Karpas-422 (cell line): ENCODE data around the gene INTS15. TPM values are rescaled to one million over a fixed set of nuclear protein-coding genes. Genes with fewer than 3 reads are reported as not detected.
A peak's percentile ranks its signal among the peaks of the same experiment; 100 is the strongest.

Experiments used
- DNase-seq: peaks from one replicate; pipeline ENCODE4 v3.0.0-alpha.2; 2015
- H2AFZ ChIP-seq: fragments of 200-600 bp; sonication (generic); 2 replicates; pipeline ENCODE4 v1.6.1; 2014; ENCODE audit warnings: antibody characterized with exemption, low read length, mixed read lengths
- H3K27ac ChIP-seq: fragments of 200-600 bp; sonication (generic); 2 replicates; pipeline ENCODE4 v1.5.1; 2014; ENCODE audit warnings: mild to moderate bottlenecking, low read length, moderate library complexity
- H3K27me3 ChIP-seq: fragments of 200-600 bp; sonication (generic); 2 replicates; pipeline ENCODE4 v1.6.1; 2014; ENCODE audit warnings: low read length, mixed read lengths
- H3K36me3 ChIP-seq: fragments of 200-600 bp; sonication (generic); 2 replicates; pipeline ENCODE4 v1.6.1; 2014; ENCODE audit warnings: low read length, mixed read lengths; ENCODE audit not compliant: insufficient read depth
- H3K4me1 ChIP-seq: fragments of 200-600 bp; sonication (generic); 2 replicates; pipeline ENCODE4 v1.6.1; 2014; ENCODE audit warnings: mild to moderate bottlenecking, low read length, mixed read lengths
- H3K4me2 ChIP-seq: fragments of 200-600 bp; sonication (generic); 2 replicates; pipeline ENCODE4 v1.6.1; 2014; ENCODE audit warnings: low read length, low read depth, mild to moderate bottlenecking; ENCODE audit not compliant: poor library complexity, severe bottlenecking
- H3K4me3 ChIP-seq: fragments of 200-600 bp; sonication (generic); 2 replicates; pipeline ENCODE4 v1.5.1; 2014; ENCODE audit warnings: mild to moderate bottlenecking, antibody characterized with exemption, low read length, mixed read lengths
- H3K79me2 ChIP-seq: fragments of 200-600 bp; sonication (generic); 2 replicates; pipeline ENCODE4 v1.6.1; 2014; ENCODE audit warnings: mild to moderate bottlenecking, low read length, mixed read lengths
- H3K9ac ChIP-seq: fragments of 200-600 bp; sonication (generic); 2 replicates; pipeline ENCODE4 v1.6.0; 2014; ENCODE audit warnings: low read length
- H3K9me2 ChIP-seq: fragments of 200-600 bp; sonication (generic), shearing (Covaris generic); replicated peaks from 2 replicates; pipeline ENCODE4 v1.6.0; 2014; ENCODE audit warnings: mild to moderate bottlenecking, low read length, moderate library complexity; ENCODE audit not compliant: insufficient read depth
- H3K9me3 ChIP-seq: fragments of 300-700, 200-600 bp; sonication (generic); 2 replicates; pipeline ENCODE4 v1.6.1; 2014; ENCODE audit warnings: low read length, mixed read lengths
- H4K20me1 ChIP-seq: fragments of 200-600 bp; sonication (generic); 2 replicates; pipeline ENCODE4 v1.6.1; 2014; ENCODE audit warnings: mild to moderate bottlenecking, antibody characterized with exemption, low read length, low read depth; ENCODE audit not compliant: insufficient read depth
- total RNA-seq: library from RNA; depleted of rRNA; stranded (reverse); fragments of >200 nt; shearing (Covaris generic); gene quantifications from 2 replicates; pipeline ENCODE4 v1.2.3, GENCODE V29; 2014; ENCODE audit warnings: low replicate concordance

Gene INTS15
- total RNA-seq, 1 experiment from 2014 or later, result 14.0 TPM

- Histone ChIP-seq H3K27ac (no peak overlapping the region), H3K9me3 (no peaks in the 10 kb centered on the region), H3K4me2 (no peak overlapping the region)
These were observed 35.0 kb upstream of the INTS15 start for GRCh38 chr7:6554848-6555247.

GRCh38 chr7:6556196-6556595 lies 33.6 kb upstream of the INTS15 start:
- H3K9me3 ChIP-seq, result no peaks in the 10 kb centered on the region
- no peak overlapping the region for H3K4me2 ChIP-seq
- H3K27me3 ChIP-seq, result no peaks in the 10 kb centered on the region
- no peaks in the 10 kb centered on the region for H3K4me1 ChIP-seq
- peak; percentile 52 for DNase-seq
- no peak overlapping the region for H2AFZ ChIP-seq
- H3K4me3 ChIP-seq, result no peak overlapping the region
- H3K36me3 ChIP-seq, result no peaks in the 10 kb centered on the region
- no peaks in the 10 kb centered on the region for H4K20me1 ChIP-seq
- no peak overlapping the region for H3K27ac ChIP-seq
- no peak overlapping the region for H3K9ac ChIP-seq
- no peaks in the 10 kb centered on the region for H3K9me2 ChIP-seq
- no peaks in the 10 kb centered on the region for H3K79me2 ChIP-seq

More at GRCh38 chr7:6554848-6555247, 35.0 kb upstream of the INTS15 start:
- Histone ChIP-seq H3K9ac (no peak overlapping the region), H3K4me3 (no peak overlapping the region), H3K79me2 (no peaks in the 10 kb centered on the region), H4K20me1 (no peaks in the 10 kb centered on the region), H2AFZ (no peak overlapping the region), H3K4me1 (no peaks in the 10 kb centered on the region), H3K27me3 (no peaks in the 10 kb centered on the region), H3K36me3 (no peaks in the 10 kb centered on the region), H3K9me2 (no peaks in the 10 kb centered on the region)
- no peak for DNase-seq

GRCh38 chr7:6558837-6559236 lies 31.0 kb upstream of the INTS15 start:
- Histone ChIP-seq H3K4me3 (no peak overlapping the region), H3K36me3 (no peaks in the 10 kb centered on the region), H3K27me3 (no peaks in the 10 kb centered on the region), H3K9me2 (no peaks in the 10 kb centered on the region), H3K4me1 (no peaks in the 10 kb centered on the region), H3K79me2 (no peaks in the 10 kb centered on the region), H3K9ac (no peak overlapping the region), H2AFZ (no peak overlapping the region), H4K20me1 (no peaks in the 10 kb centered on the region), H3K9me3 (no peaks in the 10 kb centered on the region), H3K4me2 (no peak overlapping the region), H3K27ac (no peak overlapping the region)
- DNase-seq, result peak; percentile 56

- Histone ChIP-seq H3K4me2 (no peak overlapping the region), H3K9me2 (no peaks in the 10 kb centered on the region), H4K20me1 (no peaks in the 10 kb centered on the region), H3K27me3 (no peaks in the 10 kb centered on the region), H3K4me1 (no peaks in the 10 kb centered on the region), H3K27ac (no peak overlapping the region), H2AFZ (no peak overlapping the region), H3K9me3 (no peaks in the 10 kb centered on the region), H3K79me2 (no peaks in the 10 kb centered on the region), H3K36me3 (no peaks in the 10 kb centered on the region), H3K9ac (no peak overlapping the region), H3K4me3 (no peak overlapping the region)
- DNase-seq, result no peak
These were observed 29.9 kb upstream of the INTS15 start for GRCh38 chr7:6559896-6560295.

GRCh38 chr7:6562106-6562505 lies 27.7 kb upstream of the INTS15 start:
- Histone ChIP-seq H3K4me2 (no peak overlapping the region), H3K27me3 (no peaks in the 10 kb centered on the region), H3K36me3 (no peaks in the 10 kb centered on the region), H3K4me1 (no peaks in the 10 kb centered on the region), H3K9me3 (no peaks in the 10 kb centered on the region), H3K79me2 (no peaks in the 10 kb centered on the region), H3K9ac (no peak overlapping the region), H4K20me1 (no peaks in the 10 kb centered on the region), H3K4me3 (no peak overlapping the region), H2AFZ (no peak overlapping the region), H3K9me2 (no peaks in the 10 kb centered on the region), H3K27ac (no peak overlapping the region)
- DNase-seq, result no peak

GRCh38 chr7:6563936-6564770 lies 25.7 kb upstream of the INTS15 start:
- H4K20me1 ChIP-seq, result no peaks in the 10 kb centered on the region
- no peak for DNase-seq
- H3K4me2 ChIP-seq, result no peak overlapping the region
- no peak overlapping the region for H3K4me3 ChIP-seq
- H3K9ac ChIP-seq, result no peak overlapping the region
- H3K36me3 ChIP-seq, result no peaks in the 10 kb centered on the region
- no peaks in the 10 kb centered on the region for H3K79me2 ChIP-seq
- no peak overlapping the region for H2AFZ ChIP-seq
- H3K9me3 ChIP-seq, result no peaks in the 10 kb centered on the region
- no peak overlapping the region for H3K27ac ChIP-seq
- H3K9me2 ChIP-seq, result no peaks in the 10 kb centered on the region
- H3K27me3 ChIP-seq, result no peaks in the 10 kb centered on the region
- no peaks in the 10 kb centered on the region for H3K4me1 ChIP-seq

- H3K9me2 ChIP-seq, result no peaks in the 10 kb centered on the region
- no peak for DNase-seq
- H3K27me3 ChIP-seq, result no peaks in the 10 kb centered on the region
- no peak overlapping the region for H3K27ac ChIP-seq
- no peak overlapping the region for H3K4me3 ChIP-seq
- no peak overlapping the region for H3K9ac ChIP-seq
- no peak overlapping the region for H3K4me2 ChIP-seq
- H3K4me1 ChIP-seq, result no peaks in the 10 kb centered on the region
- H3K36me3 ChIP-seq, result no peaks in the 10 kb centered on the region
- no peak overlapping the region for H2AFZ ChIP-seq
- no peaks in the 10 kb centered on the region for H3K9me3 ChIP-seq
- no peaks in the 10 kb centered on the region for H4K20me1 ChIP-seq
- no peaks in the 10 kb centered on the region for H3K79me2 ChIP-seq
These were observed 24.2 kb upstream of the INTS15 start for GRCh38 chr7:6565655-6566054.

GRCh38 chr7:6567886-6568285 lies 21.9 kb upstream of the INTS15 start:
- no peak overlapping the region for H3K9ac ChIP-seq
- no peaks in the 10 kb centered on the region for H3K36me3 ChIP-seq
- H4K20me1 ChIP-seq, result no peaks in the 10 kb centered on the region

More at GRCh38 chr7:6567886-6568285, 21.9 kb upstream of the INTS15 start:
- no peaks in the 10 kb centered on the region for H3K79me2 ChIP-seq
- no peaks in the 10 kb centered on the region for H3K9me2 ChIP-seq
- DNase-seq, result no peak
- H3K27ac ChIP-seq, result no peak overlapping the region
- H2AFZ ChIP-seq, result no peak overlapping the region
- H3K4me1 ChIP-seq, result no peaks in the 10 kb centered on the region
- no peak overlapping the region for H3K4me3 ChIP-seq
- H3K9me3 ChIP-seq, result no peaks in the 10 kb centered on the region
- no peak overlapping the region for H3K4me2 ChIP-seq
- H3K27me3 ChIP-seq, result no peaks in the 10 kb centered on the region
